Diencephalon (tissue), 1 donor: ENCODE measurements around the gene JUNB. TPM values are rescaled to one million over a fixed set of nuclear protein-coding genes. Genes with fewer than 3 reads are reported as not detected.

Source experiments
- small RNA-seq: library from RNA; depleted of rRNA; stranded (forward); fragments of <200 nt; gene quantifications from one replicate; pipeline ENCODE3, GENCODE V24; 2014
- total RNA-seq: library from RNA; depleted of rRNA; stranded (reverse); fragments of >200 nt; gene quantifications from one replicate; pipeline ENCODE4 v1.2.3, GENCODE V29; 2014

The JUNB gene
- total RNA-seq = 21.7 TPM

GRCh38 chr19:12791345-12792050, at the start of gene JUNB:
Gene JUNB, plus strand, starts transcription at chr19:12791486. Its CDS starts 286 bp downstream, at chr19:12791772.

GRCh38 chr19:12751635-12752034, 39.7 kb upstream of the JUNB start, which contains the start of gene BEST2:
Gene BEST2, plus strand, starts transcription at chr19:12751791. Its CDS starts 802 bp downstream, at chr19:12752593.

GRCh38 chr19:12774588-12775555, 16.4 kb upstream of the JUNB start, which contains the start of gene HOOK2:
Gene HOOK2, minus strand, starts transcription at chr19:12775552. Its CDS starts 103 bp downstream, at chr19:12775449.

GRCh38 chr19:12801466-12802266, 10.4 kb downstream of the JUNB start, which contains the start of the genes PRDX2 and THSD8:
Gene PRDX2, minus strand, starts transcription at chr19:12801800. Its CDS starts 539 bp downstream, at chr19:12801261.
Gene THSD8, plus strand, starts transcription at chr19:12802069. Its CDS starts 3 bp downstream, at chr19:12802072.

GRCh38 chr19:12806242-12807081, 15.2 kb downstream of the JUNB start, which contains the start of gene RNASEH2A:
Gene RNASEH2A, plus strand, starts transcription at chr19:12806584. Its CDS starts 90 bp downstream, at chr19:12806674.

GRCh38 chr19:12834566-12834943, 43.3 kb downstream of the JUNB start, which contains the start of gene RTBDN:
Gene RTBDN, minus strand, starts transcription at chr19:12834579. Its CDS starts 4,600 bp downstream, at chr19:12829979.

GRCh38 chr19:12838182-12838885, 47.0 kb downstream of the JUNB start, which contains the start of gene MAST1:
Gene MAST1, plus strand, starts transcription at chr19:12838515. Its CDS starts 58 bp downstream, at chr19:12838573.

Small RNA genes within 50 kb of the gene (small RNA-seq; reads per million reads assigned to genes)
- not detected for gene MIR5684

Other genes starting within 250 kb of the JUNB start
- 29.1 TPM for gene ZNF564, start 240.0 kb upstream of the JUNB start, total RNA-seq
- gene ZNF490, start 180.7 kb upstream of the JUNB start, total RNA-seq = 12.0 TPM
- gene ZNF791, start 180.6 kb upstream of the JUNB start, total RNA-seq = 24.9 TPM
- 18.5 TPM for gene MAN2B1, start 124.7 kb upstream of the JUNB start, total RNA-seq
- 12.9 TPM for gene WDR83, start 124.7 kb upstream of the JUNB start, total RNA-seq
- gene DHPS, start 109.6 kb upstream of the JUNB start, total RNA-seq = 63.2 TPM
- not detected for gene GNG14, start 103.5 kb upstream of the JUNB start, total RNA-seq
- gene FBXW9, start 94.9 kb upstream of the JUNB start, total RNA-seq = 13.6 TPM
- 137 TPM for gene TNPO2, start 67.6 kb upstream of the JUNB start, total RNA-seq
- 123 TPM for gene TRIR, start 56.8 kb upstream of the JUNB start, total RNA-seq
- gene GET3, start 54.0 kb upstream of the JUNB start, total RNA-seq = 71.5 TPM
- not detected for gene BEST2, start 39.7 kb upstream of the JUNB start, total RNA-seq
- 22.6 TPM for gene HOOK2, start 15.9 kb upstream of the JUNB start, total RNA-seq
- 290 TPM for gene PRDX2, start 10.3 kb downstream of the JUNB start, total RNA-seq
- not detected for gene THSD8, start 10.6 kb downstream of the JUNB start, total RNA-seq
- gene RNASEH2A, start 15.1 kb downstream of the JUNB start, total RNA-seq = 11.3 TPM
- 1.8 TPM for gene RTBDN, start 43.1 kb downstream of the JUNB start, total RNA-seq
- gene MAST1, start 47.0 kb downstream of the JUNB start, total RNA-seq = 71.0 TPM
- 7.8 TPM for gene DNASE2, start 90.0 kb downstream of the JUNB start, total RNA-seq
- gene KLF1, start 95.7 kb downstream of the JUNB start, total RNA-seq = 0.69 TPM
- 21.9 TPM for gene GCDH, start 99.7 kb downstream of the JUNB start, total RNA-seq
- gene SYCE2, start 127.8 kb downstream of the JUNB start, total RNA-seq = not detected
- 64.8 TPM for gene FARSA, start 142.2 kb downstream of the JUNB start, total RNA-seq
- 382 TPM for gene CALR, start 147.1 kb downstream of the JUNB start, total RNA-seq
- gene RAD23A, start 154.4 kb downstream of the JUNB start, total RNA-seq = 33.2 TPM
- gene GADD45GIP1, start 165.7 kb downstream of the JUNB start, total RNA-seq = 19.6 TPM
- gene DAND5, start 178.1 kb downstream of the JUNB start, total RNA-seq = not detected
- gene NFIX, start 204.0 kb downstream of the JUNB start, total RNA-seq = 27.9 TPM